ENCODE results near the gene RNF220. TPM values are rescaled to one million over a fixed set of nuclear protein-coding genes. Genes with fewer than 3 reads are reported as not detected.

The RNF220 gene
- total RNA-seq, 2 donors from 2014 or later, result 121 to 125 TPM

DNA sequence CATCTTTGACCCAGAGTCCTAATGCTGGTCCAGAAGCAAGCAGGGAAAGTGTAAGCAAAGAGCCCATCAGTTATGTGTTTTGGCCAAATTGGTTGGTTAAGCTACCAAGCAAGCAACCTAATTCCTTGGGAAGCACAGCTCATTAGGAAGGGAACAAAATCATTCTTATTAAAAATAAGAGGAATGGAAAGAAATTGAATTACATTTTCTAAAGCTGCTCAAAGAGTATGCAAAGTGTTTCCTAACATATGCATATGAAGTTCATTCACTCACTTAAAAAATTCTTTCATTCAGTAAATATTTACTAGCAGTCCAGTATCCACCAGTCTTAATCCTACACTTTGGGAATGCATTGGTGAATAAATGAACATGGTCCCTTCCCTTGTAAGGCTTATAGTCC lies 71.8 kb downstream of the RNF220 start:
- peaks cover 7 to 9% of the 10 kb centered on the region in 2 donors for H3K4me1 ChIP-seq (ENCODE audit: control insufficient read depth in 1 of 2, low read depth in 2 of 2)
- H3K9me3 ChIP-seq, result no peaks in the 10 kb centered on the region
- no peaks in the 10 kb centered on the region for H3K36me3 ChIP-seq
- no peak overlapping the region for H3K4me3 ChIP-seq
- ATAC-seq (ENCODE audit: insufficient number of reproducible peaks, low FRiP score, low read depth) (no peak), DNase-seq (ENCODE audit: low spot score) (no peak)
- no peak overlapping the region for H3K27ac ChIP-seq
- TF ChIP-seq, protein P1, sequence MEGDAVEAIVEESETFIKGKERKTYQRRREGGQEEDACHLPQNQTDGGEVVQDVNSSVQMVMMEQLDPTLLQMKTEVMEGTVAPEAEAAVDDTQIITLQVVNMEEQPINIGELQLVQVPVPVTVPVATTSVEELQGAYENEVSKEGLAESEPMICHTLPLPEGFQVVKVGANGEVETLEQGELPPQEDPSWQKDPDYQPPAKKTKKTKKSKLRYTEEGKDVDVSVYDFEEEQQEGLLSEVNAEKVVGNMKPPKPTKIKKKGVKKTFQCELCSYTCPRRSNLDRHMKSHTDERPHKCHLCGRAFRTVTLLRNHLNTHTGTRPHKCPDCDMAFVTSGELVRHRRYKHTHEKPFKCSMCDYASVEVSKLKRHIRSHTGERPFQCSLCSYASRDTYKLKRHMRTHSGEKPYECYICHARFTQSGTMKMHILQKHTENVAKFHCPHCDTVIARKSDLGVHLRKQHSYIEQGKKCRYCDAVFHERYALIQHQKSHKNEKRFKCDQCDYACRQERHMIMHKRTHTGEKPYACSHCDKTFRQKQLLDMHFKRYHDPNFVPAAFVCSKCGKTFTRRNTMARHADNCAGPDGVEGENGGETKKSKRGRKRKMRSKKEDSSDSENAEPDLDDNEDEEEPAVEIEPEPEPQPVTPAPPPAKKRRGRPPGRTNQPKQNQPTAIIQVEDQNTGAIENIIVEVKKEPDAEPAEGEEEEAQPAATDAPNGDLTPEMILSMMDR (IDR thresholded peaks at IDR 0.05), result no peak
- H3K27me3 ChIP-seq (replicated peaks; ENCODE audit: insufficient read depth), result no peaks in the 10 kb centered on the region

DNA sequence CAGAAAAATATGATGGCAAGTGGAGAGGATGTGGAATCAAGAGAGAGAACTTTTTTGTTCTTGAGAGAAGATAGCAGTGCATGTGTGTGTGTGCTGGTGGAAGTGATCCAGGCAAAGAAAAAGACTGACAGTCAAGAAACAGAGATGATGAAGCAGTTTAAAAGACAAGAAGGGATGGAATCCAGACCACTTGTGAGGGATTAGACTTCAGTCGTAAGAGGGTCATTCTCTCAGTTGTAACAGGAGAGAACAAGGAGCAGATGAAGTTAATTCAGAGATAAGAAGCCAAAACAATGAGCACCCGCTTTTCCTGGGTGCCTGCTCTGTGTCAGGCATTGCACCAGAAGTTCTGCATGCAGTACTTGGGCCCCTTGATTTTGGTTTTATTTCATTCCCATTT lies 76.6 kb downstream of the RNF220 start:
- Histone ChIP-seq H3K27me3 (replicated peaks; ENCODE audit: insufficient read depth) (no peaks in the 10 kb centered on the region), H3K4me3 (no peak overlapping the region), H3K36me3 (no peaks in the 10 kb centered on the region), H3K4me1 (ENCODE audit: control insufficient read depth in 1 of 2, low read depth in 2 of 2) (peaks cover 19 to 26% of the 10 kb centered on the region in 2 donors), H3K27ac (no peak overlapping the region), H3K9me3 (no peaks in the 10 kb centered on the region)
- no peak for ATAC-seq (ENCODE audit: insufficient number of reproducible peaks, low FRiP score, low read depth)
- DNase-seq (ENCODE audit: low spot score), result no peak
- TF ChIP-seq, protein P1 (IDR thresholded peaks at IDR 0.05), result no peak

DNA sequence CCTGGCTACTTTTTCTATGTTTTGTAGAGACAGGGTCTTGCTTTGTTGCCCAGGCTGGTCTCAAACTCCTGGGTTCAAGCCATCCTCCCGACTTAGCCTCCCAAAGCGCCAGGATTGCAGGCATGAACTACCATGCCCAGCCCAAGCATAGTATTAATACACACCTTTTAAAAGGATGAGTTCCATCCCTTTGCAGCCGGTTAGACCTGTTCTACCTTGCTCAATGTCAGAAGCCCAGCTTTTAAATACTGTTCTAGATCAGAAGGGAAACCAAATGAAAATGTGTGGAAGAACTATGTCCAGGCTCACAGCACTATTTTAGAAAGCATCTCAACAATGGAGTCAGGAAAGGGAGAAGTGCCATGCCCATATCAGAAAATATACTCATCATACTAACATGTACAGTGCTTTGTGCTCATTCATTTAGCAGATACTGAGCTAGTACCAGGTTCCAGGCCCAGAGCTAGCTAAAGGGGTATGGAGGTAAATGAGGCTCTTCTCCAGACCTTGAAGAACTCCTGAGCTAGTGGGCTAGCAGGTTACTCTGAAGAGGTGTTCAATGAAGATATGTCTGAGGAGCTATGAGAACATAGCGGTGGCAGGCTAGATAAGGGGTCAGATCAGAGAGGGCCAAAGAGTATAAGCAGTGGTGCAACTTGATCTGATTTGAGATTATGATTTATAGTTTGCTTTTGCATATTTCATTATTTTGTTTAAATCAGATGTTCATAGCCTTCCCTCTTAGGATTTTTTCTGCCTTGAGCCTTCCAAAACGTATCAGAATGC lies 78.2 kb downstream of the RNF220 start:
- no peaks in the 10 kb centered on the region for H3K9me3 ChIP-seq
- TF ChIP-seq, protein P1 (IDR thresholded peaks at IDR 0.05), result no peak
- H3K27me3 ChIP-seq (replicated peaks; ENCODE audit: insufficient read depth), result no peaks in the 10 kb centered on the region
- no peak for DNase-seq (ENCODE audit: low spot score)
- no peak overlapping the region for H3K27ac ChIP-seq
- H3K4me3 ChIP-seq, result no peak overlapping the region
- H3K36me3 ChIP-seq, result no peaks in the 10 kb centered on the region
- ATAC-seq (ENCODE audit: insufficient number of reproducible peaks, low FRiP score, low read depth), result no peak
- H3K4me1 ChIP-seq (ENCODE audit: control insufficient read depth in 1 of 2, low read depth in 2 of 2), result peaks cover 19 to 27% of the 10 kb centered on the region in 2 donors

DNA sequence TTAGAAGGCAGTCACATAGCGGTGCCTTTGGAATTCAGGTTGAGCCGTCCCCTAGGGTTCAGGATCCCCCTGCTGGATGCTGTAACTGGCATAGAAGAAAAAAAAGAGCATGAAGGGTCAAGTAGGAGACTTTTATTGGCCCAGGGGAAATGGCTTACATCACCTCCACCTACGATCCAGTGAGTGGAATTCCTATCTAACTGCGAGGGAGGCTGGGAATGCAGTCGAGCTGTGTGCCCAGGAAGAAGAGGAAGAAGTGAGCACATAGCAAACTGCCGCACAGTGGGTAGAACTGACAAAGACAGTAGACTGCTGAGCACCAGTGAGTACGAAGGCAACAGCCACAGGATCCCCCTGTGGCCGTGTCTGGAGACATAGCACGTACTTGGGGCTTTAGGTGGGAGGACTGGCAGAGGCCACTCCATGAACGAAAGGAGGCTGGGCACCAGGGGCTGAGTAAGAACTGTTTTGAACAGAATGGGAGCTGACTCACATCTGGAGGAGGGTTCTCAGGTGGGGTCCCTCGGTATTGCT lies 79.2 kb downstream of the RNF220 start:
- Histone ChIP-seq H3K4me1 (ENCODE audit: control insufficient read depth in 1 of 2, low read depth in 2 of 2) (peaks cover 19 to 27% of the 10 kb centered on the region in 2 donors), H3K27ac (peak overlapping the region in 1 of 2 donors; percentile 89), H3K36me3 (no peaks in the 10 kb centered on the region), H3K27me3 (replicated peaks; ENCODE audit: insufficient read depth) (no peaks in the 10 kb centered on the region), H3K4me3 (no peak overlapping the region), H3K9me3 (no peaks in the 10 kb centered on the region)
- ATAC-seq (ENCODE audit: insufficient number of reproducible peaks, low FRiP score, low read depth), result no peak
- DNase-seq (ENCODE audit: low spot score), result no peak
- TF ChIP-seq, protein P1 (IDR thresholded peaks at IDR 0.05), result no peak

DNA sequence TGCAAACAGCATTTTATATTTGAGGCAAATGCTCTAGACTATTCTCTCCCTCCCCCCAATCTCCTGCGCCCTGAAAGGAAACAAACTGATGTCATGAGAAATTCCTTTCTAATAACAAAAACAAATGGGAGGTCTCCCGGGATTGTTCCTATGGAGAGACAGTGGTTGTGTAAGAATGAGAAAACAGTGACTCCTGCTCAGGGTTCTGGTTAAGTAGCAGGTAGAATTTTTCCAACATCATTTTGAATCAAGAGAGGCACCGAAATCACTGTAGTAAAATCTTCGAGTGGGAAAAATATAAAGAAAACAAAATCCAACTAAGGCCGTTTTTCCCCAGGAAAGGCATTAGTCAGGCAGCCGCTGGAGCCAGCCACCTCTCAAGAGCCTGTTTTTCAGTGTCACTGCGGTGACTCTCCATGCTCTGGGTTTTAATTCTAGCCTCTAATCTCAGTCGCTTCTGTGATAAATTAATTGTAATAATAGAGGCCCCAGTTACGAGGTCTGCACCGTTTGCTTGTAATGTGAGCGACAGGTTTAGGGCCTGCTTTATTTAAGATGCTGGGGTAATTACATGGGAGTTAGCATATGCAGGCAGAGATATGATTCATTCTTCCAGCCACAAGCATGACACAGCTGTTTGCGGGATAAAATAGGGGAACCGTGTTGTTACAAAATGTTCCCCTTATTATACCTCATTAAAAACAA lies 80.3 kb downstream of the RNF220 start:
- peak overlapping the region; percentile 42 for H3K4me3 ChIP-seq
- no peaks in the 10 kb centered on the region for H3K27me3 ChIP-seq (replicated peaks; ENCODE audit: insufficient read depth)
- H3K4me1 ChIP-seq (ENCODE audit: control insufficient read depth in 1 of 2, low read depth in 2 of 2), result peaks cover 19 to 27% of the 10 kb centered on the region in 2 donors
- no peak for DNase-seq (ENCODE audit: low spot score)
- TF ChIP-seq, protein P1 (IDR thresholded peaks at IDR 0.05), result no peak
- H3K27ac ChIP-seq, result peak overlapping the region; percentile 80 to 89
- no peaks in the 10 kb centered on the region for H3K36me3 ChIP-seq
- peak; percentile 48 for ATAC-seq (ENCODE audit: insufficient number of reproducible peaks, low FRiP score, low read depth)
- H3K9me3 ChIP-seq, result no peaks in the 10 kb centered on the region

All from thoracic aorta (tissue), 2 donors.